Neuronal stem cell (in vitro differentiated cells): ENCODE results near the gene IFFO2.

ENCODE experiments used
- DNase-seq: peaks from one replicate; pipeline ENCODE4 v3.0.0-alpha.2; 2013; ENCODE audit warnings: low spot score
- H2AFZ ChIP-seq: one replicate; pipeline ENCODE4 v1.6.1; 2013; ENCODE audit warnings: mild to moderate bottlenecking, low read length, inconsistent platforms
- H2AK5ac ChIP-seq: 2 replicates; pipeline ENCODE4 v1.6.1; 2013; ENCODE audit warnings: low read depth, mild to moderate bottlenecking, inconsistent platforms, low read length, moderate library complexity, mixed read lengths
- H2BK120ac ChIP-seq: 2 replicates; pipeline ENCODE4 v1.6.1; 2013; ENCODE audit warnings: low read depth, mild to moderate bottlenecking, inconsistent platforms, low read length, moderate library complexity, mixed read lengths
- H2BK12ac ChIP-seq: one replicate; pipeline ENCODE4 v1.6.1; 2013; ENCODE audit warnings: low read length, inconsistent platforms
- H2BK15ac ChIP-seq: 2 replicates; pipeline ENCODE4 v1.6.1; 2013; ENCODE audit warnings: mild to moderate bottlenecking, low read length, inconsistent platforms, mixed read lengths
- H2BK5ac ChIP-seq: one replicate; pipeline ENCODE4 v1.6.1; 2013; ENCODE audit warnings: inconsistent platforms, mild to moderate bottlenecking, low read length, moderate library complexity
- H3K14ac ChIP-seq: one replicate; pipeline ENCODE4 v1.6.1; 2013; ENCODE audit warnings: low read length, inconsistent platforms
- H3K18ac ChIP-seq: 2 replicates; pipeline ENCODE4 v1.6.1; 2013; ENCODE audit warnings: low read length, inconsistent platforms
- H3K23ac ChIP-seq: 2 replicates; pipeline ENCODE4 v1.6.1; 2013; ENCODE audit warnings: low read depth, mild to moderate bottlenecking, mixed read lengths, low read length, inconsistent platforms; ENCODE audit not compliant: poor library complexity
- H3K27ac ChIP-seq: replicated peaks from 3 replicates; pipeline ENCODE4 v1.5.1; 2013; ENCODE audit warnings: low read length, inconsistent platforms
- H3K27me3 ChIP-seq, 3 experiments: 2 replicates each; pipeline ENCODE4 v1.6.1; 2013; ENCODE audit warnings: low read length in 3 of 3, mild to moderate bottlenecking in 2 of 3, inconsistent platforms in 1 of 3, low read depth in 1 of 3, mixed read lengths in 1 of 3, moderate library complexity in 1 of 3; ENCODE audit not compliant: control insufficient read depth in 3 of 3, insufficient read depth in 3 of 3
- H3K36me3 ChIP-seq, 2 donors: replicated peaks in 1 of 2; 2 replicates each; pipeline ENCODE4 v1.6.1; 2013; ENCODE audit warnings: low read length in 2 of 2; ENCODE audit not compliant: control insufficient read depth in 2 of 2, insufficient read depth in 2 of 2
- H3K4ac ChIP-seq: 2 replicates; pipeline ENCODE4 v1.6.1; 2013; ENCODE audit warnings: inconsistent platforms, mild to moderate bottlenecking, low read length, moderate library complexity
- H3K4me1 ChIP-seq, 2 donors: 1 replicate in 1 of 2; 2 replicates in 1 of 2; pipeline ENCODE4 v1.6.1; 2013; ENCODE audit warnings: low read length in 2 of 2, low read depth in 1 of 2; ENCODE audit not compliant: control insufficient read depth in 2 of 2, insufficient read depth in 1 of 2
- H3K4me2 ChIP-seq: one replicate; pipeline ENCODE4 v1.6.1; 2013; ENCODE audit warnings: mild to moderate bottlenecking, low read length, inconsistent platforms; ENCODE audit not compliant: insufficient read depth, poor library complexity, severe bottlenecking
- H3K4me3 ChIP-seq, 2 donors: 2 replicates each; pipeline ENCODE4 v1.5.1; 2013; ENCODE audit warnings: low read length in 2 of 2, mild to moderate bottlenecking in 2 of 2, inconsistent platforms in 1 of 2, moderate library complexity in 1 of 2
- H3K79me1 ChIP-seq: one replicate; pipeline ENCODE4 v1.6.1; 2013; ENCODE audit warnings: low read depth, mild to moderate bottlenecking, inconsistent platforms, low read length, moderate library complexity
- H3K9ac ChIP-seq: one replicate; pipeline ENCODE4 v1.6.1; 2013; ENCODE audit warnings: mild to moderate bottlenecking, low read depth, low read length, inconsistent platforms; ENCODE audit not compliant: poor library complexity
- H3K9me3 ChIP-seq, 2 donors: replicated peaks in 1 of 2; 2 replicates each; pipeline versions ENCODE3 to v1.6.1; 2013; ENCODE audit warnings: low read length in 2 of 2, mild to moderate bottlenecking in 2 of 2, inconsistent platforms in 1 of 2, low read depth in 1 of 2, mixed read lengths in 1 of 2, moderate library complexity in 1 of 2; ENCODE audit not compliant: control insufficient read depth in 2 of 2, insufficient read depth in 1 of 2
- H4K8ac ChIP-seq: one replicate; pipeline ENCODE4 v1.6.1; 2013; ENCODE audit warnings: low read depth, mild to moderate bottlenecking, inconsistent platforms, low read length, moderate library complexity
- H4K91ac ChIP-seq: one replicate; pipeline ENCODE4 v1.6.1; 2013; ENCODE audit warnings: low read length, low read depth, mild to moderate bottlenecking, inconsistent platforms; ENCODE audit not compliant: poor library complexity
- WGBS, 2 donors: extraction: QIAGEN DNeasy Blood & Tissue Kit; methylation state at CpG; one replicate each; pipeline ENCODE4 v1.1.7; 2013; ENCODE audit warnings: missing lambda C conversion rate in 2 of 2, mixed read lengths in 1 of 2; ENCODE audit not compliant: insufficient read length in 2 of 2, insufficient replicate concordance in 1 of 2; ENCODE audit errors: extremely low coverage in 2 of 2; 5-methylcytosine and 5-hydroxymethylcytosine counted together

IFFO2 gene

GRCh38 chr1:19000065-19000464, 43.6 kb upstream of the IFFO2 start:
- no peak overlapping the region for H3K27ac ChIP-seq
- H3K23ac ChIP-seq, result no peak overlapping the region
- H2BK120ac ChIP-seq, result no peak overlapping the region
- H3K4me1 ChIP-seq, result no peaks in the 10 kb centered on the region
- H3K79me1 ChIP-seq, result no peaks in the 10 kb centered on the region
- peaks cover 3 to 9% of the 10 kb centered on the region in 2 donors for H3K9me3 ChIP-seq
- H2AFZ ChIP-seq, result no peak overlapping the region
- no peaks in the 10 kb centered on the region for H3K36me3 ChIP-seq
- peaks cover 0 to 13% (median 0%) of the 10 kb centered on the region in 3 experiments for H3K27me3 ChIP-seq
- H4K91ac ChIP-seq, result no peak overlapping the region
- no peak overlapping the region for H3K14ac ChIP-seq
- DNase-seq, result no peak
- no peak overlapping the region for H4K8ac ChIP-seq
- no peak overlapping the region for H2BK15ac ChIP-seq
- no peak overlapping the region for H3K18ac ChIP-seq
- no peak overlapping the region for H3K4ac ChIP-seq
- H3K4me2 ChIP-seq, result no peak overlapping the region
- no peak overlapping the region for H2AK5ac ChIP-seq
- H3K9ac ChIP-seq, result no peak overlapping the region
- WGBS, 2 donors, result no CpG with 5 or more reads among the region's 2 CpGs
- no peak overlapping the region for H3K4me3 ChIP-seq
- H2BK12ac ChIP-seq, result no peak overlapping the region
- H2BK5ac ChIP-seq, result no peak overlapping the region

GRCh38 chr1:18999359-18999758, 42.9 kb upstream of the IFFO2 start:
- Histone ChIP-seq H3K9me3 (peaks cover 3 to 9% of the 10 kb centered on the region in 2 donors), H3K14ac (no peak overlapping the region), H3K27me3 (peaks cover 0 to 14% (median 0%) of the 10 kb centered on the region in 3 experiments), H3K4me1 (no peaks in the 10 kb centered on the region), H3K4ac (no peak overlapping the region), H3K36me3 (no peaks in the 10 kb centered on the region), H3K18ac (no peak overlapping the region), H4K91ac (no peak overlapping the region), H2BK12ac (no peak overlapping the region), H3K9ac (no peak overlapping the region), H2BK5ac (no peak overlapping the region), H2BK120ac (no peak overlapping the region), H3K27ac (no peak overlapping the region), H3K23ac (no peak overlapping the region), H3K4me2 (no peak overlapping the region), H2BK15ac (no peak overlapping the region), H3K4me3 (no peak overlapping the region), H3K79me1 (no peaks in the 10 kb centered on the region), H4K8ac (no peak overlapping the region), H2AK5ac (no peak overlapping the region), H2AFZ (no peak overlapping the region)
- no peak for DNase-seq
- WGBS, 2 donors, result no CpG with 5 or more reads among the region's 2 CpGs

DNA sequence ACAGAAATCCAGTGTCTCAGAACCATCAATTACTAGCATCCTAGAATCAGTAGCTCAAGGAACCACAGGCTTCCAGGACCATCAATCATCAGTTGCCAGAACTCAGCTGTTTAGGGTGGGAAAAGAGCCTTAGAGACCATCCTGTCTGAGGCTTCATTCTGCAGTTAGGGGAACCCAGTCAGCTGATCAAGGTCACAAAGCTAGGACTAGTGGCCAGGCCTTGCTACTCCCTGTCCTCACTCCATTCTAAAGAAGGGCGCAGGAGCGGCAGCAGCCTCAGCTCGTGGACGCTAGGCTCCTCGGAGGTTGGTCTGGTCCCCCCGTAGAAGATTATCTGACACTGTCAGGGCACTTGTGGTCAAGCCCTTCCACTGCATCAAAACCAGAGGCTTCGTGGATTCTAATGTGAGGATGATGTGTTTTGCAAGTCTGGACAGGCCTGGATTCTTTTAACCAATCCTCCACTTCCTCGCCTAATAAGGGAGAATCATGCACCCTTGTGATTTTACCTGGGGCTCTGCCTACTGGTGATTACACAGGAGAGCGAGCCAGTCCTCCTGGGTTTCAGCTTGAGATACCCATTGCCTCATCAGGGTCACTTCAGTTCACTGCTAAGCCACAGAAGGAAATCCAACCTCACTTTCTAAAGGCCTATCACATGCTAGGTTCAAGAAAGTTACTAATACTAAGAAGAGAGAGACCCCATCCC, 41.7 kb upstream of the IFFO2 start:
- Histone ChIP-seq H3K14ac (no peak overlapping the region), H2BK5ac (no peak overlapping the region), H3K27me3 (peaks cover 0 to 21% (median 0%) of the 10 kb centered on the region in 3 experiments), H2BK15ac (peak overlapping the region; percentile 28), H2AFZ (no peak overlapping the region), H4K8ac (no peak overlapping the region), H3K4me3 (no peak overlapping the region), H3K9ac (no peak overlapping the region), H3K36me3 (no peaks in the 10 kb centered on the region), H3K27ac (no peak overlapping the region), H3K4me2 (no peak overlapping the region), H3K79me1 (no peaks in the 10 kb centered on the region), H2BK12ac (no peak overlapping the region), H3K4ac (no peak overlapping the region), H2AK5ac (no peak overlapping the region), H3K4me1 (no peaks in the 10 kb centered on the region), H4K91ac (no peak overlapping the region), H2BK120ac (no peak overlapping the region), H3K23ac (no peak overlapping the region), H3K9me3 (peaks cover 3 to 9% of the 10 kb centered on the region in 2 donors), H3K18ac (peak overlapping the region; percentile 56)
- no CpG with 5 or more reads among the region's 9 CpGs for WGBS, 2 donors
- DNase-seq, result no peak

- peaks cover 0 to 21% (median 0%) of the 10 kb centered on the region in 3 experiments for H3K27me3 ChIP-seq
- H2AK5ac ChIP-seq, result no peak overlapping the region
- no CpG with 5 or more reads among the region's 6 CpGs for WGBS, 2 donors
- H3K79me1 ChIP-seq, result no peaks in the 10 kb centered on the region
- no peak overlapping the region for H3K27ac ChIP-seq
- H3K18ac ChIP-seq, result peak overlapping the region; percentile 54
- no peak overlapping the region for H3K14ac ChIP-seq
- no peak overlapping the region for H3K4ac ChIP-seq
- no peak overlapping the region for H2BK5ac ChIP-seq
- no peaks in the 10 kb centered on the region for H3K4me1 ChIP-seq
- no peak overlapping the region for H3K4me3 ChIP-seq
- no peaks in the 10 kb centered on the region for H3K36me3 ChIP-seq
- H2AFZ ChIP-seq, result no peak overlapping the region
- no peak overlapping the region for H4K8ac ChIP-seq
- no peak overlapping the region for H3K9ac ChIP-seq
- no peak overlapping the region for H4K91ac ChIP-seq
- no peak overlapping the region for H2BK12ac ChIP-seq
- DNase-seq, result no peak
- H3K4me2 ChIP-seq, result no peak overlapping the region
- H2BK15ac ChIP-seq, result no peak overlapping the region
- no peak overlapping the region for H3K23ac ChIP-seq
- H2BK120ac ChIP-seq, result no peak overlapping the region
- peaks cover 3 to 9% of the 10 kb centered on the region in 2 donors for H3K9me3 ChIP-seq
These were observed 41.0 kb upstream of the IFFO2 start for GRCh38 chr1:18997508-18997907.
